Astrocyte of the cerebellum (primary cell): ENCODE measurements around the gene ADIPOR2.
A peak's percentile ranks its signal among the peaks of the same experiment; 100 is the strongest.

Experiments
- DNase-seq: peaks from one replicate; pipeline ENCODE4 v3.0.0-alpha.2; 2011; ENCODE audit warnings: low read depth
- H3K4me3 ChIP-seq: 2 replicates; pipeline ENCODE4 v1.5.1; 2011; ENCODE audit warnings: mild to moderate bottlenecking, low read depth, low read length, moderate library complexity
- in situ Hi-C: cut with HindIII; loops from 2 replicates; pipeline ENCODE4 v1.10.0; 2017; ENCODE audit warnings: low sequenced_read_pairs
- TF ChIP-seq, protein P1 (sequence below): IDR thresholded peaks from 2 replicates; pipeline ENCODE4 v1.5.1; 2012; ENCODE audit warnings: low read length, low read depth, moderate library complexity, mild to moderate bottlenecking; ENCODE audit errors: missing control alignments

ADIPOR2 gene

DNA sequence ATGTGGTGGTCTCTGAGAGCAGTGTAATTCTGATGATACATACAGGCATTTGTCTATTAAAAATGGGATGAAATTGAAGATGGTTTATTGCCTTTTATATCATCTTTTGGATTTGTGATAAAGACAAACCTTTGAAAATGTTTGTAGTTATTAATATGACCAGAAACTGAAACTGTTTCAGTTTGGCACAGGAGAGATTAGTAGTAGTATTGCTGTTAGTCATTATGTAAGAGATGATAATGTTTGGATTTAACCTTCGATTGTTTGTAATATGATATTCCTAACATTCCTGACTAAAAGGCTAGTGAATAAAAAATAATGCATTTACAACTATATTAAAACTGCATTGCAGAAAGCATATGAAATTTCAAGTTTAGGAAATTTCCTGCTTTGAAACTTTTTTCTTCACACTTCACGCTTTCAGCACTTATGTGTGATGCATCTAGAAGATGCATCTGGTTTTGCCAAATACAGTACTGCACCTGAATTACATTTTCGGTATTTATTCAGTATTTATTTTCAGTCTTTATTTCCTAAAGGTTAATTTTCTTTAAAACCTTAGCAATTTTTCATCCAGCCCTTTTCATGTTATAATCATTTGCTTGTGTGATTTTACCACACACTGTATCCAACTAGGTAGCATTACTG lies 25.5 kb downstream of the ADIPOR2 start:
- H3K4me3 ChIP-seq: no peak overlapping the region
- peak; percentile 5 for DNase-seq
- in situ Hi-C loops: no loop called here
- TF ChIP-seq, protein P1, sequence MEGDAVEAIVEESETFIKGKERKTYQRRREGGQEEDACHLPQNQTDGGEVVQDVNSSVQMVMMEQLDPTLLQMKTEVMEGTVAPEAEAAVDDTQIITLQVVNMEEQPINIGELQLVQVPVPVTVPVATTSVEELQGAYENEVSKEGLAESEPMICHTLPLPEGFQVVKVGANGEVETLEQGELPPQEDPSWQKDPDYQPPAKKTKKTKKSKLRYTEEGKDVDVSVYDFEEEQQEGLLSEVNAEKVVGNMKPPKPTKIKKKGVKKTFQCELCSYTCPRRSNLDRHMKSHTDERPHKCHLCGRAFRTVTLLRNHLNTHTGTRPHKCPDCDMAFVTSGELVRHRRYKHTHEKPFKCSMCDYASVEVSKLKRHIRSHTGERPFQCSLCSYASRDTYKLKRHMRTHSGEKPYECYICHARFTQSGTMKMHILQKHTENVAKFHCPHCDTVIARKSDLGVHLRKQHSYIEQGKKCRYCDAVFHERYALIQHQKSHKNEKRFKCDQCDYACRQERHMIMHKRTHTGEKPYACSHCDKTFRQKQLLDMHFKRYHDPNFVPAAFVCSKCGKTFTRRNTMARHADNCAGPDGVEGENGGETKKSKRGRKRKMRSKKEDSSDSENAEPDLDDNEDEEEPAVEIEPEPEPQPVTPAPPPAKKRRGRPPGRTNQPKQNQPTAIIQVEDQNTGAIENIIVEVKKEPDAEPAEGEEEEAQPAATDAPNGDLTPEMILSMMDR: no peak

DNA sequence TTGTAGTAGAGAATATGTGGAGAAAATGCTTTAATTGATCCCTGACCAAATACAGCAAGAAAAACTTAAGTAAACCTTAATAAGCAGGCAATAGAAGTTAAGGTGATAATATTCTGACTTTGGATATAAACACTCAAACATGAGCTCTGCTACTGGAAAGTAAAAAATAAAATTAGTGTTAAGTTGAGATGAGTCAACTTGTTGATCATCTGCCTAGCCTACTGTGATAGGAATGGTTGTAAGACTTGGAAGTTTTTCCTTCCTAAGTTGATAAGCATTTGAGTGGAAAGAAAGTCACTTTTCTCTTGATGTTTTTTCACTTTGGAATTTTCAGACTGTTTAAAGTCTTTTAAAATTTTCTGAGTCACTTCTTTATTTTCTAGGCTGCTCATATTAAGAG lies 26.0 kb downstream of the ADIPOR2 start:
- in situ Hi-C loops: no loop called here
- TF ChIP-seq, protein P1: no peak
- H3K4me3 ChIP-seq: no peak overlapping the region
- peak; percentile 12 for DNase-seq

DNA sequence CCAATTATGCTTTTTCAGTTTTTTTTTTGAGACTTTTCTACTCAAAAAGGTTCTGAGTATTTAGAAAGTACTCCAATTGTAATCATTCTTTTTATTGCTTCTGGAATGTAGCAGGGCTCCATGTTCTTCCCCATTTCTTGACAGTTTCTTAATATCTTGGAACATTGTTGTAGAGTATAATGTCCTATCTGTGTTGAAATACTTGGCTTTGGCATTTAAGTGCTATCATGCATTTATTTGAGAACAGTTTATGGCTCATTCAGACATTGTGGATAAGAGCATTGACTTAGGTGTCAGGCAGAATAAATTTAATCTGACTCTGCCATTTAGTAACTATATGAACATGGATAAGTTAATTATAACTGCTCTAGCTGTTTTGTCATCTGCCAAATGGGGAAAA lies 28.3 kb downstream of the ADIPOR2 start:
- no peak overlapping the region for H3K4me3 ChIP-seq
- TF ChIP-seq, protein P1: no peak
- in situ Hi-C loops: no loop called here
- no peak for DNase-seq

DNA sequence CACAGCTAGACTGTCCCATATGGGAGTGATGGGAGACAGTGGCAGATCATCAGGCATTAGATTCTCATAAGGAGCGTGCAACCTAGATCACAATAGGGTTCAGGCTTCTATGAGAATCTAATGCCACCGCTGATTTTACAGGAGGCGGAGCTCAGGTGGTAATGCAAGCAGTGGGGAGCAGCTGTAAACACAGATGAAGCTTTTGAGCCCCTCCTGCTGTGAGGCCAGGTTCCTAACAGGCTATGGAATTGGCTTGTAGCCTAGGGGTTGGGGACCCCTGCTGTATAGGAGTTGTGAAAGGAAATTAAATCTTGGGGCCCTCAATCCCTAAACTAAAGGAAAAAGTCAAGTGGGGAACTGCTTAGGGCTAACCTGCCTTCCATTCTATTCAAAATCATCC lies 29.6 kb downstream of the ADIPOR2 start:
- TF ChIP-seq, protein P1: no peak
- DNase-seq: no peak
- in situ Hi-C loops: no loop called here
- no peak overlapping the region for H3K4me3 ChIP-seq

GRCh38 chr12:1723721-1724120 lies 32.9 kb downstream of the ADIPOR2 start:
- no peak for DNase-seq
- in situ Hi-C loops: no loop called here
- no peak overlapping the region for H3K4me3 ChIP-seq
- TF ChIP-seq, protein P1: no peak

DNA sequence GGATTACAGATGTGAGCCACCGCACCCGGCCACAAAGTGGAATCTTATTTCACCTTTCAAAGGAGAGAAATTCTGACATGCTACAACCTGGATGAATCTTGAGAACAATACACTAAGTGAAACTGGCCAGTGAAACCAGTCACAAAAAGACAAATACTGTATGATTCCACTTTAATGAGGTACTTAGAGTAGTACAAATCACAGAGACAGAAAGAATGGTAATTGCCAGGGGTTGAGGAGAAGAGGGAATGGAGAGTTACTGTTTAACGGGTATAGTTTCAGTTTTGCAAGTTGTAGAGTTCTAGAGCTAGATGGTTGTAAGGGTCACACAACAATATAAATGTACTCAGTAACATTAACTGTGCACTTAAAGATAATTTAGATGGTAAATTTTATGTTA lies 33.4 kb downstream of the ADIPOR2 start:
- TF ChIP-seq, protein P1: no peak
- in situ Hi-C loops: no loop called here
- no peak for DNase-seq
- H3K4me3 ChIP-seq: no peak overlapping the region
